ENCODE results near the gene NSD1. TPM values are rescaled to one million over a fixed set of nuclear protein-coding genes. Genes with fewer than 3 reads are reported as not detected.

NSD1 gene
- polyA plus RNA-seq, 1 donor from 2014 or later, result 12.8 TPM

DNA sequence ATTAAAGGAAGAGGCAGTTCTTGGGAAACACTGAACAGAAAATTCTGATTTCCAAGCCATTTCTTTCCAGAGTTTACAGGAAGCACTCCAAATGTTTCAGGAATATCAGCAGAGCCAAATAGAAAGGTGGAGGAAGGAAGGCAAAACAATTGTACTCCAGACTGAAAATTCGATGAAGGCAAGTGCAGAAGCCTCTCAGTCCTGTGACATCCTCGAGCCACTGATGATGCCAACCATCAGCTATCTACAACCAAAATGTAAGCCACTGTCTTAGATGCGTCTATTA is 215.7 kb downstream of the NSD1 start:
- peaks cover 43% of the 10 kb centered on the region for H3K79me2 ChIP-seq (replicated peaks; ENCODE audit: insufficient read depth, low read length)
- no peaks in the 10 kb centered on the region for H3K9me3 ChIP-seq (ENCODE audit: low read length)
- H3K9me2 ChIP-seq (ENCODE audit: insufficient read depth, low read length), result no peaks in the 10 kb centered on the region
- no peak overlapping the region for H3K9ac ChIP-seq (ENCODE audit: low read length)
- TF ChIP-seq RAD21 (conservative IDR thresholded peaks at IDR 0.05), result no peak
- no peak for TF ChIP-seq TAF1 (IDR thresholded peaks at IDR 0.05; ENCODE audit: low read depth)
- TF ChIP-seq, protein P1, sequence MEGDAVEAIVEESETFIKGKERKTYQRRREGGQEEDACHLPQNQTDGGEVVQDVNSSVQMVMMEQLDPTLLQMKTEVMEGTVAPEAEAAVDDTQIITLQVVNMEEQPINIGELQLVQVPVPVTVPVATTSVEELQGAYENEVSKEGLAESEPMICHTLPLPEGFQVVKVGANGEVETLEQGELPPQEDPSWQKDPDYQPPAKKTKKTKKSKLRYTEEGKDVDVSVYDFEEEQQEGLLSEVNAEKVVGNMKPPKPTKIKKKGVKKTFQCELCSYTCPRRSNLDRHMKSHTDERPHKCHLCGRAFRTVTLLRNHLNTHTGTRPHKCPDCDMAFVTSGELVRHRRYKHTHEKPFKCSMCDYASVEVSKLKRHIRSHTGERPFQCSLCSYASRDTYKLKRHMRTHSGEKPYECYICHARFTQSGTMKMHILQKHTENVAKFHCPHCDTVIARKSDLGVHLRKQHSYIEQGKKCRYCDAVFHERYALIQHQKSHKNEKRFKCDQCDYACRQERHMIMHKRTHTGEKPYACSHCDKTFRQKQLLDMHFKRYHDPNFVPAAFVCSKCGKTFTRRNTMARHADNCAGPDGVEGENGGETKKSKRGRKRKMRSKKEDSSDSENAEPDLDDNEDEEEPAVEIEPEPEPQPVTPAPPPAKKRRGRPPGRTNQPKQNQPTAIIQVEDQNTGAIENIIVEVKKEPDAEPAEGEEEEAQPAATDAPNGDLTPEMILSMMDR (IDR thresholded peaks at IDR 0.05; ENCODE audit: poor library complexity, severe bottlenecking), result no peak
- no peak for TF ChIP-seq POLR2AphosphoS5 (IDR thresholded peaks at IDR 0.05)
- no peak for TF ChIP-seq MXI1 (conservative IDR thresholded peaks at IDR 0.05; ENCODE audit: poor library complexity, severe bottlenecking)
- TF ChIP-seq, protein P2, sequence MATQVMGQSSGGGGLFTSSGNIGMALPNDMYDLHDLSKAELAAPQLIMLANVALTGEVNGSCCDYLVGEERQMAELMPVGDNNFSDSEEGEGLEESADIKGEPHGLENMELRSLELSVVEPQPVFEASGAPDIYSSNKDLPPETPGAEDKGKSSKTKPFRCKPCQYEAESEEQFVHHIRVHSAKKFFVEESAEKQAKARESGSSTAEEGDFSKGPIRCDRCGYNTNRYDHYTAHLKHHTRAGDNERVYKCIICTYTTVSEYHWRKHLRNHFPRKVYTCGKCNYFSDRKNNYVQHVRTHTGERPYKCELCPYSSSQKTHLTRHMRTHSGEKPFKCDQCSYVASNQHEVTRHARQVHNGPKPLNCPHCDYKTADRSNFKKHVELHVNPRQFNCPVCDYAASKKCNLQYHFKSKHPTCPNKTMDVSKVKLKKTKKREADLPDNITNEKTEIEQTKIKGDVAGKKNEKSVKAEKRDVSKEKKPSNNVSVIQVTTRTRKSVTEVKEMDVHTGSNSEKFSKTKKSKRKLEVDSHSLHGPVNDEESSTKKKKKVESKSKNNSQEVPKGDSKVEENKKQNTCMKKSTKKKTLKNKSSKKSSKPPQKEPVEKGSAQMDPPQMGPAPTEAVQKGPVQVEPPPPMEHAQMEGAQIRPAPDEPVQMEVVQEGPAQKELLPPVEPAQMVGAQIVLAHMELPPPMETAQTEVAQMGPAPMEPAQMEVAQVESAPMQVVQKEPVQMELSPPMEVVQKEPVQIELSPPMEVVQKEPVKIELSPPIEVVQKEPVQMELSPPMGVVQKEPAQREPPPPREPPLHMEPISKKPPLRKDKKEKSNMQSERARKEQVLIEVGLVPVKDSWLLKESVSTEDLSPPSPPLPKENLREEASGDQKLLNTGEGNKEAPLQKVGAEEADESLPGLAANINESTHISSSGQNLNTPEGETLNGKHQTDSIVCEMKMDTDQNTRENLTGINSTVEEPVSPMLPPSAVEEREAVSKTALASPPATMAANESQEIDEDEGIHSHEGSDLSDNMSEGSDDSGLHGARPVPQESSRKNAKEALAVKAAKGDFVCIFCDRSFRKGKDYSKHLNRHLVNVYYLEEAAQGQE (IDR thresholded peaks at IDR 0.05; ENCODE audit: borderline replicate concordance), result no peak
- TF ChIP-seq SMC3 (conservative IDR thresholded peaks at IDR 0.05; ENCODE audit: poor library complexity), result no peak
- TF ChIP-seq EP300 (conservative IDR thresholded peaks at IDR 0.05; ENCODE audit: poor library complexity, severe bottlenecking), result no peak
- TF ChIP-seq EZH2 (IDR thresholded peaks at IDR 0.05; ENCODE audit: borderline replicate concordance, insufficient read depth, low read length, poor library complexity, severe bottlenecking), result no peak
- H3K27me3 ChIP-seq (ENCODE audit: insufficient read depth, low read depth, low read length), result no peaks in the 10 kb centered on the region
- no peaks in the 10 kb centered on the region for H3F3A ChIP-seq (ENCODE audit: insufficient read depth, low read length, poor library complexity, severe bottlenecking)
- no peaks in the 10 kb centered on the region for H4K20me1 ChIP-seq (ENCODE audit: insufficient read depth)
- no peak overlapping the region for H3K27ac ChIP-seq (ENCODE audit: low read length)
- no peak overlapping the region for H2AFZ ChIP-seq (ENCODE audit: low read depth, low read length)
- H3K36me3 ChIP-seq (ENCODE audit: insufficient read depth, low read length), result no peaks in the 10 kb centered on the region
- peak overlapping the region; percentile 84 for H3K4me3 ChIP-seq (ENCODE audit: low read length)
- H3K4me2 ChIP-seq (ENCODE audit: low read length), result no peak overlapping the region

DNA sequence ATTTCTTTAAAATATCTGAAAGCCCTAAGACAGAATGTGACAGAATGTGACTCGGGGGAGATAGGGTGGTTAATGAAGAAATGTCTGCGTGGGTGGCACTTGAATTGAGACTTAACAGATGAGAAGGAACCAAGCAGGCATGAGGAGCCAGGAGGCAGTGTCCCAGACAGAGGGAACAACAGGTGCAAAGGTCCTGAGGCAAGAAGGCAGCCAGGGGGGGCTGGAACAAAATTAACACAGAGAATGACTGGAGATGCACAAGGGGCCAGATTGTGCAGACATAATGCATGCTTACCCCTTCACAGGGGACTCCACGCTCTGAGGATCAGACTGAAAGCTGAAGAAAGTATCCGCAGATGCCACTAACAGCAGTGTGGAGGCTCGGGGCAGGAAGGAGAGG is 216.2 kb downstream of the NSD1 start:
- Histone ChIP-seq H3K4me2 (ENCODE audit: low read length) (peak overlapping the region; percentile 74), H3K27me3 (ENCODE audit: insufficient read depth, low read depth, low read length) (no peaks in the 10 kb centered on the region), H3K9me2 (ENCODE audit: insufficient read depth, low read length) (no peaks in the 10 kb centered on the region), H3K9ac (ENCODE audit: low read length) (no peak overlapping the region), H3K79me2 (replicated peaks; ENCODE audit: insufficient read depth, low read length) (peaks cover 43% of the 10 kb centered on the region), H4K20me1 (ENCODE audit: insufficient read depth) (no peaks in the 10 kb centered on the region), H3K36me3 (ENCODE audit: insufficient read depth, low read length) (no peaks in the 10 kb centered on the region), H3K27ac (ENCODE audit: low read length) (no peak overlapping the region), H2AFZ (ENCODE audit: low read depth, low read length) (no peak overlapping the region), H3F3A (ENCODE audit: insufficient read depth, low read length, poor library complexity, severe bottlenecking) (no peaks in the 10 kb centered on the region), H3K4me3 (ENCODE audit: low read length) (peak overlapping the region; percentile 84), H3K9me3 (ENCODE audit: low read length) (no peaks in the 10 kb centered on the region)
- TF ChIP-seq MXI1 (conservative IDR thresholded peaks at IDR 0.05; ENCODE audit: poor library complexity, severe bottlenecking) (no peak), SMC3 (conservative IDR thresholded peaks at IDR 0.05; ENCODE audit: poor library complexity) (no peak), RAD21 (conservative IDR thresholded peaks at IDR 0.05) (no peak), EP300 (conservative IDR thresholded peaks at IDR 0.05; ENCODE audit: poor library complexity, severe bottlenecking) (no peak), TAF1 (IDR thresholded peaks at IDR 0.05; ENCODE audit: low read depth) (no peak), POLR2AphosphoS5 (IDR thresholded peaks at IDR 0.05) (no peak), EZH2 (IDR thresholded peaks at IDR 0.05; ENCODE audit: borderline replicate concordance, insufficient read depth, low read length, poor library complexity, severe bottlenecking) (no peak)
- TF ChIP-seq, protein P1 (IDR thresholded peaks at IDR 0.05; ENCODE audit: poor library complexity, severe bottlenecking), result no peak
- TF ChIP-seq, protein P2 (IDR thresholded peaks at IDR 0.05; ENCODE audit: borderline replicate concordance), result no peak

All from neural cell (in vitro differentiated cells).